Bone marrow (tissue), 2 donors: ENCODE measurements around the gene DUOXA2.
"Not testable (repeated sequence)": the region's sequence is repeated elsewhere in the genome, so short reads cannot be mapped to it uniquely, and the experiment has no call there.

Experiments used
- DNase-seq, 2 donors: peaks; one replicate each; lab custom pipeline; 2025; lab: John Stamatoyannopoulos, UW

The DUOXA2 gene

DNA sequence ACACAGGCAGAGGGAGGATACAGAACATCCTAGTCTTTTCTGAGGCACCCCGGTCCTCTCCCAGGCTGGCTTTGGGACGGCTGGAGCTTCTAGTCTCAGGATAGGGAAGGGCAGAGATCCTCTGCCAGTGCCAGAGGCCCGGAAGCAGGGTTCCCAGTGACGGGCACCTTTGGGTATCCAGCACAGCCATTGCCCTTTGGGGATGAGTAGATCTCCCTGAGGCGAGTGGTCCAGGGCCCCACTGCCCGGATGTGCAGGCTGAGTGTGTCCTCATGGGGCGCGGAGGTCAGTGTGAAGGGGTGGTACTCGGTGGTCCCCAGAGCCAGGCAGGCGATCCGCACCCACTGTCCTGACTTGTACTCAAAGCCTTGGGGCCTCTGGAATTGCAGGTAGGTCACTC lies 18.5 kb upstream of the DUOXA2 start:
- no peak for DNase-seq

DNA sequence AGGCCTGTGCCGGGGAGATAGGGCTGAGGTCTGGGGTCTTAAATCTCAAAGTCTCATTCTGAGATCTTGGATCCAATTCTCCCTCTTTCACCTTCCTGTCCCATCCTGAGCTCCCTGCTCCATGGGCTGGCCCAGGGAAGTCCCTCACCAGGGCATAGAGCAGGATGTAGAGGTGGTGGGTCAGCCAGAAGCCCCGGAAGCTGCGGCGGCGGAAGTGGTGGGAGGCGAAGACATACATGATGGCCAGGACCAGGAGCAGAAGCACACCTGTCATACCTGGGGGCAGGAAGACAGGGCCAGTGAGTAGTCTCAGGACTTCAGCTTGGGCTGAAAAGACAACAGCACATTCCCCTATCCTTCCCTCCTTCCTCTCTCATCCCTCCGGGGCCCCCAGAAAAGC lies 16.7 kb upstream of the DUOXA2 start:
- DNase-seq: no peak

DNA sequence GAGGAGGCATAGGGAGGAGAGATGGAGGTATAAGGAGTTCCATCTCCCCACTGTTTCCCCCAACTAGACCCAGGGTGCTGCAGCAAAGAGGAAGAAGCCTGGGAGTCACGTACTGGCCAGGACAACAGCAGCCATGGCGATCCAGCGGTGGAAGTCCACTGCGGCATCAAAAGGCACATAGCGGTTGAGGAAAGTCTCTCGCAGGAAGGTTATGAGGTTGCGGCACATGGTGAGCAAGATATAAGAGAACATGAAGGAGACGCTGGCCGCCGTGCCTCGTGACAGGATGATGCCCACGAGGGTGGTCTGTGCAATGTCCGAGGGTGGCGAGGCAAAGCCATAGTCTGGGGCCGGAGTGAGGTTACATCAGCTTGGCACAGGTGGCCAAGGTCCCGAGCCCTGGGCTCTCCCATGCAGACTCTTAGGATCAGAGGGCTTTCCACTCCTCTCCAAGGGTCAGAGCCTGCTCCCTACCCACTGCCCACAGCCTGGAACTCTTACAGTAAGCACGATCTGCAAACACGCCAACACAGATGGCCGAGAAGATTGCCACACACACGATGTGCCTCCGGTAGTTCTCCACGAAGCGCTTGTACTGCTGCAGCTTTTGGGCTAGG lies 14.5 kb upstream of the DUOXA2 start:
- DNase-seq: no peak

DNA sequence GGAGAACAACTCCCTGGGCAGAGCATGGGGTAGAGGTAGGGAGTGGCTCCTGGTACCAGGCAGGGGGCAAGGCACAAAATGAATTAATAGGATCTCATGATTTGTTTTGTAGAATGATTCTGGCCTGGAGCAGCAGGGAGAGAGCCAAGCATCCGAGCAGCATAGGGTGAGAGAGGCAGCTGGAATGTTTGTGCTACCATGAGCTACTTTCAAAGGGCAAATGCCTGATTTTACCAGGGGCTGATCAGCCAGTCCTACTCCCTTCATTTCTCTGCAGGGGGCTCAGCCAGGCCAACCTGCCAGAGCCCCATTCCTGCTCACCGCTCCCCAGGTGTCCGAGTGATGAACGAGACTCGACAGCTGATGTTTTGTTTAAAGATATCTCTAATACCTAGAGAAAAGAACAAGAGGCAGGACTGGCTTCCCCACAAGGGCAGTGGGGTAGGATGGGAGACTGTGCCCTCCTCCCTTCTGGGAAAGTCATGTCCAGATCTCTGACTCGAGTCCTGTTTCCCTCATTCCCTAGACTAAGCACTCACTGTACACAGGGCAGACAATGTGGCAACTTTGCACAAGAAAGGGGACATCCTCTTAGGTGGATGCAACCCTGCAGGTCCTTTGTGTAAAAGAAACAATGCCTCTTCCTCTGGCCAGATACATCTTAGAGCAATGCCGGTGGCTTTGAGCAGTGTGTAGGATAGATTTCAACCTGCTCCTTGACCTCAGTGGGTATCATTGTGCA lies 13.1 kb upstream of the DUOXA2 start:
- DNase-seq: no peak

- no peak for DNase-seq
These were observed 12.4 kb upstream of the DUOXA2 start for GRCh38 chr15:45101749-45102148.

GRCh38 chr15:45102226-45102625 lies 11.9 kb upstream of the DUOXA2 start:
- no peak for DNase-seq

- DNase-seq: not testable (repeated sequence)
These were observed 10.0 kb upstream of the DUOXA2 start for GRCh38 chr15:45104170-45104569.

DNA sequence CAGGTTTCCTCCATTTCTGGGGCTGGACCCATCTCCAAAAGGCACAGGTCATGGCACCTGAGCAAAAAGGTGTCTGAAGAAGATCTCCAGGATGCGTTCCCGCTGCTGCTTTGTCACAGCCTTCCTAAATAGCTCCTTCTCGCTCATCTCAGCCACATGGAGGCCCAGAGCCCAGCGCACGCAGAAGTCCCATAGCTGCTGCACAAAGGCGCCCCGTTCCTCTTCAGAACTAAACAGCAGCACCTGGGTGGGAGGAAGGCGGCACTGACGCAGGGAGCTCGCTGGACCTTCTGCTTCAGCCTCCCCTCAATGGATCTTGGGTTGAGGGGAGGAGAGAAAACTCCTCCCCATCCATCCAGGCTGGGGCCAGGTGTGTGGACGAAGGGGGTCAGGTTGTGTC lies 8.5 kb upstream of the DUOXA2 start:
- DNase-seq: no peak

DNA sequence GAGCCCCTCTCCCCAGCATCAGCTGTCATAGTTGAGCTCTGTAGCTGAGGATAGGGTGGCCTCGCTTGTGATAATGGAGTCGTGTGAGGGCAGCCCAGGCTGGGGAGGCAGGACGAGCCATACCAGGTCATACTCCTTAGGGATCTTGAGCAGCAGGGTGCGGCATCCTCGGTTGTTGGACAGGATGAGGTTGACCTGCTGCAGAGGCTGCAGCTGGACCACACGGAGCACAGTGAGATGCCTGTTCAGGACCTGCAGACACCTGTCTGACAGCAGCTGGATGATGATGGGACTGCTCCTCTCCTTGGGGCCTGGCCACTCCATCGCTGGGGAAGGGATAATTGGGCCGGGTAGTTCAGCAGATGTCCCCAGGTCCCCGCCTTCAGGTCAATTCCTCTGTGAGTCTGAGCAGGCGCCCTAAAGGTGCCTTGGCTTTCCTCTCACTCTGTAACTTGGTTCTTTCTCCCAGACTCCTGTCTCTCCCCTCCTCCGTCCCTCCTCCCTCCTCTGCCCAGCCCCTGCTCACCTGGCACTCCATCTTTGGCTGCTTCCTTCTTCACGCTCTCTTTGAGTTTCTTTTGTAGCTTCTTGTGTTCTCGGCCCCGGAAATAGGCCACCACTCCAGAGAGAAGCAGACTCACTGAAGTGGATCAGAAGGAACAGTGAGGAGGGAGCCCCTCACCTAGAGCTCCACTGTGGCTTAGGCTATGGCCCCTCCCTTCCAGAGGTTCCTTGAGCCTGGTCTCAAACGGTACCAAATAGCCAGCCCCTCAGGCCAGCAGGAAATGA lies 7.9 kb upstream of the DUOXA2 start:
- no peak for DNase-seq

- DNase-seq: no peak
These were observed 6.0 kb upstream of the DUOXA2 start for GRCh38 chr15:45107941-45108630.

DNA sequence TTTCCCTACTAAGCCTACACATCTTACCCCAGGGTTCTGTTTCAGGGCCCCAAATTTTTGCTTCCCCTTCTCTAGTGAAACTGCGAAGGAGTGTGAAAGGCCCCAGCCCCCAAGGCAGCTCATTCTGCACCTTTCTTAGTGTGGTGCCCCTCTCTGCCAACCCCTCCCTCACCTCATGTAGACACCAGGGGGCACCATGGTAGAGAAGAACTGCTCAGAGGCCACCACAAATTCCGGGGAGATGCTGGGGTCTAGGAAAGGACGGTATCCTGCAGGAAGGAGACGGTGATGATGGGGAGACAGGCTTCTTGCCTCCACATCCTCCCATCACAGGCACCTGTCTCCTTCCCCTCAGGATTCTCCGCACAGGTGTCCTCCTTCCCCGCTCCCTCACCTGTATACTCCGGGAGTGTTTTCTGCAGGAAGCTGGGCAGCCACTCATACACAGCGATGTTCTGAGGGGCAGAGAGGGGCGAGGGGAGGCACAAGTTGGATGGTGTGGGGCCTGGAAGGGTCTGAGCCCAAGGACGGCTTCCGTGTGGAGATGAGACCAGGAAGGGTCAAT lies 3.8 kb upstream of the DUOXA2 start:
- DNase-seq: no peak

- DNase-seq: no peak
These were observed 2.6 kb upstream of the DUOXA2 start for GRCh38 chr15:45111390-45112142.

DNA sequence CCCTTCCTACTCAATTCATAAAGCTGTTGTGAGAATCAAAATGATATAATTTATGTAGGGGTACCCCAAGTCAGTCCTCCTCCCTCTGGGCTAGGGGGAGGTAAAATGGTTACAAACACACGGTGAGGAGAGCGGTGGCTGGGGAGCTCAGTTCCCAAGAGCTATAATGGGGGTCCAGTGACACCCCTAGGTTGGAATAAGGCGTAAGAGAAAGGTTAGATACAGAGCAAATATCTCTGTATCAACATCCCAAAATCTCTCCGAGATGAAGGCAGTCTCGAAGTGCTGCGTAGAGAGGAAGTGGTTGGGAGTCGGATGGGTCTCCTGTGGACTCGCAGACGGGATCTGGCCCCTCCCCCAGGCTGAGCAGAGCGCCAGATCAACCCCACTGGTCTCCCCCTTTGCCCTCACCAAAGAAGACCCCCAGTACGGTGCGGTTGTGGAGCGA lies 2.0 kb upstream of the DUOXA2 start:
- DNase-seq: no peak

- no peak for DNase-seq
These were observed 1.3 kb upstream of the DUOXA2 start for GRCh38 chr15:45112591-45113379.

- DNase-seq: no peak
These were observed 641 bp upstream of the DUOXA2 start for GRCh38 chr15:45113380-45113990.

DNA sequence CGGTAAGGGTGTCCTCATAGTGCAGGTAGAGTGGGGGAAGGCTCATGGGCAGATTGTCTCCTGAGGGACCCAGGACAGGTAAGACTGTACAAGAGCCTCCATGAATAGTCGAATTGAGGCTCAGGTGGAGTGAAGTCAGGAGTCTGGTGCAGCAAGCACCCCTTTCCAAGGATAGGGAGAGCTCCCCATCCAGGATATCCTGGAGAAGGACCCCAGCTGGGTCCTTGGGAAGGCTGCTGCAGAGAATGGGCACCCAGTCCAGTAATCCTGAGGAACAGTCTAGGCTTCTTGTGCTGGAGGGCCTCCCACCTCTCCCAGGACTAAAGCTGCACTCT lies 592 bp downstream of the DUOXA2 start:
- DNase-seq: no peak

- DNase-seq: no peak
These were observed 1.2 kb downstream of the DUOXA2 start for GRCh38 chr15:45115312-45115820.

DNA sequence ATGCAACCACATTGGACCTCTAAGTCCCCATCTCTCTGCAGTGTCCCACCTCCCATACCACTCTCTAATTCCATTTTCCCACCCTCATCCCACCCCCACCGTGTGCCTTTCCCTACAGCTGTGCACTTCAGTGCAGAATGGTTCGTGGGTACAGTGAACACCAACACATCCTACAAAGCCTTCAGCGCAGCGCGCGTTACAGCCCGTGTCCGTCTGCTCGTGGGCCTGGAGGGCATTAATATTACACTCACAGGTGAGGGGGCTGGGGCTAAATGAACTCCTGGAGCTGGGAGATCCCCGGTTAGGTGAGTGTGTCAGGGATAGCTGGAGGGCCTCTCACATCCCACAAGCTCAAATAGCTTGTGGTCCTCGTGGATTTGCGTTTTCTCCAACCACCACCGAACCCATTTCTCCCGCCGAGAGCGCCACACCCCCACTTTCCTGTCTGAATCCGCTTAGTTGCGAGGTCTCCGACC lies 1.9 kb downstream of the DUOXA2 start:
- no peak for DNase-seq

DNA sequence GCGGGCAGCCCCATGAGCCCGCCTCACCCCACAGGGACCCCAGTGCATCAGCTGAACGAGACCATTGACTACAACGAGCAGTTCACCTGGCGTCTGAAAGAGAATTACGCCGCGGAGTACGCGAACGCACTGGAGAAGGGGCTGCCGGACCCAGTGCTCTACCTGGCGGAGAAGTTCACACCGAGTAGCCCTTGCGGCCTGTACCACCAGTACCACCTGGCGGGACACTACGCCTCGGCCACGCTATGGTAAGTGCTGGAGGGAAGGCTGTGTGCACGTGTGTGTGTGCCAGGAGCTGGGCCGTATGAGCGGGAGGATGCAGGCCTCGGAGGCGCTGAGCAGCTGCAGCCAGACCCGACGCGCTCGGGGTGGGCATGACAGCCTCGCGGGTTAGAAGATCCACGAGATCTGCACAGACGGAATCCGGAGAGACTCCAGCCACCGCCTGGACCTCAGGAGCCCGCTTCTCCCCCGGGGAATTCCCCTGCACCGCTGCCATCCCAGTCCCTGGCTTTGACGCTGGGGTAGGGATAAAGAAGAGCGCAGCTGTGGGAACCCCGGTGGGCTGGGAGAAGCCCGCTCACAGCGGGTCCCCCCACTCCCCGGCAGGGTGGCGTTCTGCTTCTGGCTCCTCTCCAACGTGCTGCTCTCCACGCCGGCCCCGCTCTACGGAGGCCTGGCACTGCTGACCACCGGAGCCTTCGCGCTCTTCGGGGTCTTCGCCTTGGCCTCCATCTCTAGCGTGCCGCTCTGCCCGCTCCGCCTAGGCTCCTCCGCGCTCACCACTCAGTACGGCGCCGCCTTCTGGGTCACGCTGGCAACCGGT lies 2.6 kb downstream of the DUOXA2 start:
- no peak for DNase-seq
